IPS-NIHi11 (cell line): ENCODE results near the gene MGAT5B.
"Not testable (repeated sequence)": the region's sequence is repeated elsewhere in the genome, so short reads cannot be mapped to it uniquely, and the experiment has no call there.

ENCODE experiments used
- DNase-seq: peaks from one replicate; pipeline ENCODE4 v3.0.0; 2012; ENCODE audit warnings: mixed read lengths, low spot score

The MGAT5B gene

DNA sequence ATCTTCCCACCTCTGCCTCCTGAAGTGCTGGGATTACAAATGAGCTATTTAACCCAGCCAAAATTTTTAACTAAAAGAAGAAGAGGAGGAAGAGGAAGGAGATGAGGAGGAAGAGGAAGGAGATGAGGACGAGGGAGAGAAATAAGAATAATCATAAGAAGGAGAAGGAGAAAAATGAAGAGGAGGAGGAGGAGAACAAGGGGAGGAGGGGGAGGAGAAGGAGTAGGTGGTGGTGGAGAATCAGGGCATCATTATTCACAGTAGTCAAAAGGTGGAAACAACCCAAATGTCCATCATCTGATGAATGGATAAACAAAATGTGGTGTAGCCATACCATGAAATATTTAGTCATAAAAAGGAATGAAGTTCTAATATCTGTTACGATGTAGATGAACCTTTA is 21.2 kb upstream of the MGAT5B start:
- no peak for DNase-seq

DNA sequence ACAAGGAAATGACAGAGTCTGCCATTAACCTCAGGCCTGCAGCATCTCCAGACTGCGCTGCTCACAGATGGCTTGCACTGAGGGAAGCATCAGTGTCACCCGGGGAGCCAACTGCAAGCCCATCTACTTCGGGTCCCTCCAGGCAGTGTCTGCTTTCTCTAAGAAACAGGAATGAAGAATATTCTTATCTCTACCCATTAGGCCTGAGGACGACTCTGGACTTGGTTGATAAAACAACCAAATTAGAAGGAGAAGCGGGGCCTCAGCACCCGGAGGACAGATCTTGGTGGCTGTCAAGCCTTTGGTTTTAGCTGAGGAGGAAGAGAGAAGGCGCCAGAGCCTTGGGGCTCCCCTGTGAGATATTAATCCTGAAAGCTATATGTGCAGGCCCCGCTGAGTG is 19.5 kb upstream of the MGAT5B start:
- no peak for DNase-seq

DNA sequence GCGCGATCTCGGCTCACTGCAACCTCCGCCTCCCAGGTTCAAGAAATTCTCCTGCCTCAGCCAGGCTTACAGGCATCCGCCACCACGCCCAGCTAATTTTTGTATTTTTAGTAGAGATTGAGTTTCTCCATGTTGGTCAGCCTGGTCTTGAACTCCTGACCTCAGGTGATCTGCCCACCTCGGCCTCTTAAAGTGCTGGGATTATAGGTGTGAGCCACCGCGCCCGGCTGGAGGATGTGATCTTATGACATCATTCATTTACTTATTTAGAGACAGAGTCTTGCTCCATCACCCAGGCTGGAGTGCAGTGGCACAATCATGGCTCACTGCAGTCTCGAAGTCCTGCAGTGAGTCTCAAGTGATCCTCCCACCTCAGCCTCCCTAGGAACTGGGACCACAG is 19.0 kb upstream of the MGAT5B start:
- DNase-seq: not testable (repeated sequence)

DNA sequence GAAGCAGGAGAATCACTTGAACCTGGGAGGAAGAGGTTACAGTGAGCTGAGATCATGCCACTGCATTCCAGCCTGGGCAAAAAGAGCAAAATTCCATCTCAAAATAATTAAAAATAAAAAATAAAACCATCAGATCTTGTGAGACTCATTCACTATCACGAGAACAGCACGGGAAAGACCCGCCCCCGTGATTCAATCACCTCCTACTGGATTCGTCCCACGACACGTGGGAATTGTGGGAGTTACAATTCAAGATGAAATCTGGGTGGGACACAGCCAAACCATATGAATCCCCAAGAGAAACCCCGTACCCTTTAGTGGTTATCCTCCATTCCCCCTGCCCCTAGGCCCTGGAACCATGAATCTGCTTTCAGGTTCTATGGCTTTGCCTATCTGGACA is 15.4 kb upstream of the MGAT5B start:
- DNase-seq: no peak

DNA sequence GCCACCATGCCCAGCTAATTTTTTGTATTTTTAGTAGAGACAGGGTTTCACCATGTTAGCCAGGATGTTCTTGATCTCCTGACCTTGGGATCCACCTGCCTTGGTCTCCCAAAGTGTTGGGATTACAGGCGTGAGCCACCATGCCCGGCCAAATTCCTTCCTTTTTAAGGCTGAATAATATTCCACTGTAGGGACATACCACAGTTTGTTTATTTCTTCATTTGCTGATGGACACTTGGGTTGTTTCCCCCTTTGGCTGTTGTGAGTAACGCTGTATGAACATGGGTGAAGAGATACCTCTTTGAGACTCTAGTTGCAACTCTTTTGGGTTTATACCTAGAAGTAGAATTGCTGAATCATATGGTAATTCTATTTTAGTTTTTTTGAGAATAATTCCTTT is 13.1 kb upstream of the MGAT5B start:
- no peak for DNase-seq

DNA sequence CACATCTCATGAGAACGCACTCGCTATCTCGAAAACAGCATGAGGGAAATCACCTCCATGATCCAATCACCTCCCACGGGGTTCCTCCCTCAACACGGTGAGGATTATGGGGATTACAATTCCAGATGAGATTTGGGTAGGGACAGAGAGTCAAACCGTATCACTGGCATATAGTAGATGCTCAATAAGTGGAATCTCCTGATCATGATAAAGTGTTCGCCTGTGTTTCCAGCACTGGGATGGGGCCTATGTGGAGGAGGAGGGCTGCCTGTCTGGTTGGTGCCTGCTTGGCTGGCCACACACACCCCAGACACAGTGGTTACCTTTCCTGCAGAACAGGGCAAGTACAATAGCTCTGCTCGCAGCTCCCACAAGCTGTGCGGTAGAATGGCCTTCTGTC is 6.1 kb upstream of the MGAT5B start:
- DNase-seq: no peak

DNA sequence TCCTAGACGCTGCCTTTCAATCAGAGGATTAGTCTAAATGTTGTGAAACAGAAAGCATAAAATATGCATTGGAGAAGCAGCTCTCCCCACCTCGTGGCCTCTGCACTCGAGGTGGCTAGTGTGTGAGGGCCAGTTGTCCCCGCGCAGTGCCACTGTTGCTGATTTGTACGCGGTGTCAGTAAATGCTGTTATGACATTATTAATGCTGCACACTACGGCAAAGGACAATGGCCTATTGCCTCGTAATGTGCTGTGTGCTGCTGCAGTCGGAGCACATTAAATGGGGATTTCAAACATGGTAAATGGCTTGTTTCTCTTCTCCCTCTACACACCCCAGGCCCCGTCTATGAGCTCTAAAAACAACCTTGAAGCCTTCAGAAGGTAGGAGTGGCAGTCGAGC is 5.7 kb upstream of the MGAT5B start:
- no peak for DNase-seq

DNA sequence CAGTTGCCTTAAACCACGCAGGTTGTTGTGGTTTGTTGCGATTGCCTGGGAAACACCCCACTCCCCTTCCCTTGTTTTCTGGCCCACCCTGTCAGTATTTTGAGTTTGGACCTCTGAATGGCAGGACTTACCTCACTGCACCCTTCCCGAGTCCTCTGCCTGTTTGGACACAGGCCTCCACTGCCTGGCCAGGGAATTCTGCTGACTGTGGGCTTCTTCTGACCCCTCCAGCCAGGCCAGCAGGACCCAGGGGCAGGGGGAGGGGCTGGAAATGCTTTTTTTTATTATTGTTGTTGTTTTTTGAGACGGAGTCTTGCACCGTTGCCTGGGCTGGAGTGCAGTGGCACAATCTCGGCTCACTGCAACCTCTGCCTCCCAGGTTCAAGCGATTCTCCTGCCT is 4.2 kb upstream of the MGAT5B start:
- DNase-seq: no peak

DNA sequence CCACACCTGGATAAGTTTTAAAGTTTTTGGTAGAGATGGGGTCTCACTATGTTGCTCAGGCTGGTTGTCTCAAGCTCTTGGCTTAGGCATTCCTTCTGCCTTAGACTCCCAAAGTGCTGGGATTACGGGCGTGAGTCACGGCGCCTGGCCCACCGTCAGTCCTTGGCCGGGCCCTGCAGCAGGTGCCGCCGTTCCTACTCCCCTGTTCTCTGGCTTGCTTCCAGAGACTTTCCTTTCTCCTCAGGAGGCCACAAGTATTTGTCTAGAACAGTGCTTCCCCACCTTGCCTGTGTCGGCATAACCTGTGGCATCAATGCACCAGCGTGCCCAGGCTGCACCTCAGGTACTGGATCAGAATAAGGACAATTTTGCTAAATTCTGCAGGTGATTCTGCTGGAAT is 3.0 kb upstream of the MGAT5B start:
- no peak for DNase-seq

DNA sequence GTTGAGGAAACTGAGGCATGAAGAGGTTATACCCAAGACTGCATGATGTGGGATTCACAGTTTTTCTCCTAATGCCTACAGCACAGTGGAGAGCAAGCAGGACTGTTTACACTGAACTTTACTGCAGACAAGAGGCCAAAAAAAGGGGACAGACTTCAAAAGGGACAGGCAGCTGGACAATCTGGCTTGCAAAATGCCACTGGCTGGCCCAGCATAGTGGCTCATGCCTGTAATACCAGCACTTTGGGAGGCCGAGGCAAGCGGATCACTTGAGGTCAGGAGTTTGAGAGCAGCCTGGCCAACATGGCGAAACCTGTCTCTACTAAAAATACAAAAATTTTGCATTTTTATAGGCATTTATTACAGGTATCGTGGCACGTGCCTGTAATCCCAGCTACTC is 2.0 kb upstream of the MGAT5B start:
- no peak for DNase-seq

DNA sequence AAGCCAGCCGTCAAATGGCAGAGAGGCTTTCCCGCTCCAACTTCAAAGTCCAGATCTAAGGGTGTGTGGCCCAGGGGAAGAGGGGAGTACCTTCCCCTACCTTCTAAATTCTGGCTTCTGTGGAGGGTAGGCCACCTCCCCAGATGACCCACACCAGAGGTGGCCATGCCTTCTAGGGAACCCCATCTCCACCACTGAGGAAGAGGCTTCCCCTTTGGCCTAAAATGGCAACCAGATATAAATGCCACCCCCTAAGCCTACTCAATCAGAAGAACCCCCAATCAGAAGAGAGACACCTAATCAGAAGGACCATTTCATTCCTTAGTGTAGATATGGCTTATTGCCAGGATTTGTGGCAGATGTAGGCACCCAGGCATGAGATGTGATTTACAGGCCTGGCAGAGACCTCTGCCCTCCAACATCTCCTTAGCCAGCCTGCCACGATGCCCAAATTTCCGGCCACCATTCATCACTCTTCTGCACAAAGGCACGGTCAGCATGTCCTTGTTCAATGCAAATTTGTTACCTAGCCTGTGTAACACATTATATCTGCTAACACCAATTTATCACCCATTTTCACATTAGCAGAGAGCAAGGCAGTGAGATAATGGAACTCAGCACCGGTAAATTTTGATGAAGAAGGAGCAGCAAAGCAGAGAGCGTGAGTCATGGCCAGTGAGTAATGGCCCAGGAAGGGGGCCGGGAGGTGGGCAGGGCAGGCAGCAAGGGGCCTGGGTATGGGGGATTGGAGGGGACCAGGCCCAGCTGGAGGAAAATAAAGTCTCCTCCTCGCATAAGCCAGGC is 1.2 kb upstream of the MGAT5B start:
- no peak for DNase-seq

DNA sequence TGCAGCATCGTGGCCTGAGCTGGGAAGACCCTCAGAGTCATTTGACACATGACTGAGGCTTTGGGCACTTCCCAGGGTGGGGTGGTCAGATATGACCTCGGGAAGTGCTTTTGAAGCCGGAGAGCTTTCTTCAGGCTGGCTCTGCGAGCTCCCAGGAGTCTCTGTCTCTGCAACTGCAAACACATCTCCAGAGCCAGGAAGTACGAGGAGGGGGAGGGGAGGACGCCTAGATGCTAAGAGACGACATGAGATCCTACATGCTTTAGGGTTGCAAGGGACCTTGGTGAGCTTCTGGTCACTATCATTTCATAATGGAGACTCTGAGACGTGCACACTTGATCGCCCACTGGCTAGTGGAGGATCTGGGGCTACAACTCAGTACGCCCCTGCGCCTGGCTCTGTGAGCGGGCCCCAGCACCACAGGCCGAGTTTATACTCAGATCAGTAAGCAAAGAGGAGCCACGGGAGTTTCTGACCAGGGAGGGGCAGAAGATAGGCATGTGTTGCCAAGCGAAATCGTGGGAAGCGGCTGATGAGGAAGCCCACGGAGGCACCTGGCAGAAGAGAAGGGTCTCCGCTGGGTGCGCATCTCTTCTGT is 527 bp upstream of the MGAT5B start:
- peak; percentile 57 for DNase-seq

DNA sequence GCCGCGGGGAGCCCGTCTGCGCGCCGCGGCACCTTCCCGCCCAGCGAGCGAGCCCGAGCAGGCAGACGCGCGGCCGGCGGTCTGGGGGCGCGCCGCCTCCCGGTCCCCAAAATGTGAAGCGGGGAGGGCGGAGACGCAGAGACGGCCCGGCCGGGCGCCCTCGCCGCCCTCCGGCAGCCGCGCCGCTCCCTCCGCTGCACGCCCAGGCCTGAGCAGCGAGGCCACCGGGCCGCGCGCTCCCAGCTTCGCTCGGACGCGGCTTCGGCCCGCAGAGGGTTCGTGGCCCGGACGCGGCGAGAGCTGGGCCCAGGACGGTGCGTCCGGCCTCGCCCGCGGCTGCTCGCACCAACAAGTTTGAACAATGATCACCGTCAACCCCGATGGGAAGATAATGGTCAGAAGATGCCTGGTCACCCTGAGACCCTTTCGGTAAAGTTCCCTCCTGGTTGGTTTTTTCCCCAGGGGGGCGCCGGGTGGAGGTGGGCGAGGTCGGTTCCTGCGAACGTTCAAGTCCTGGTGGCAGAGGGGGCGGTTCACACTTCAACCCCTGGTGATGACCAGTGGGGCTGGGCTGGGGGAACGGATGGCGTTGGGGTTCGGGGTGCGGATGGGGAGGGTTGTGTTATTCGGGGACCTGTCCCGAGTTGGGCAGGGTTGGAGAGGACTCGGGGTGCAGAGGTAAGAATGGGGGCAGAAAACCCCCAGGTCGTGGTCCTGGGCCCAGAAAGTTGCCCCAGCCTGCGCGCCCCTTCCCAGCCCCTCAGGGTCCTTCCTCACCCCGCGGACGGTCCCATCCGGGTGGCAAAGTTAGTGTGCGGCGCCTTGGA is 678 bp downstream of the MGAT5B start:
- peak; percentile 77 for DNase-seq

DNA sequence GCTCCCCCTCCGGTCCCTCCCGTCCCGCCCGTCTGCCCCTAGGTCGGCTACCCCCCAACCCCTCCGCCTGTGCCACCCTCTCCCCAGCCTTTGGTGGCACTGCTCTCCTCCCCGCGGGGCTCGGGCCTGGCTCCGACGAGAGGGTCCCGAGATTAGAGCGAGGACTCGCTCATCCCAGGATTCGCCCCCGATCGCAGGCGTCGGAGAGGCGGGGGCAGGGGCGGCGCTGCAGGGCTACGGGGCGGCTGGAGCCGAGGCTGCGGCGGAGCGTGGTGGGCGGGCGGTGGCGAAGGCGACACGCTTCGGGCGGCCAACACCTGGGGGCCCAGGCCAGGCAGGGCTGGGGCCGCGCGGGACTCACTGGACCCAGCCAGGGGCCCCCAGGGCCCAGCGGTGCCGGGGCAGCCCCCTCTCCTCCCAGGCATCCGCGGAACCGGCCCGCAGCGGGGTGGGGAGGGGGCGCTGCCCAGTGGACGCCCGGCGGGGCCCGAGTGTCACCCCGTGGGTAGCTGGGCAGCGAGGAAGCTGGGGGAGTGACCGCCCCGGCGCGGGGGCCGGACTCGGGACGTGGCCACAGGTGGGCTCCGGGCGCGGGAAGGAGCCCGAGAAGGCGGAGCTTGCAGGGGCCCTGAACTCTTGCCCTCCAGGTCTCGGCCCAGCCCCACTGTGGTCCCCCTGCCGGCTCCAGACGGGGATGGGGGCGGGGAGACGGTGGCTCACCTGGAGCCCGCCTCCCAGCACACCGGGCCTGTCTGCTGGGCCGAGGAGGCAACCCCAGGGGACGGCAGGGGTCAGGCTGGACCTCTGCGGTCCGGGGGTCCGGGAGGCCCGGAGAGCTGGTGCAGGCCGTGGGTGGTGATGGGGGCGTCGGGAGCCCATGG is 1.5 kb downstream of the MGAT5B start:
- DNase-seq: peak; percentile 82

DNA sequence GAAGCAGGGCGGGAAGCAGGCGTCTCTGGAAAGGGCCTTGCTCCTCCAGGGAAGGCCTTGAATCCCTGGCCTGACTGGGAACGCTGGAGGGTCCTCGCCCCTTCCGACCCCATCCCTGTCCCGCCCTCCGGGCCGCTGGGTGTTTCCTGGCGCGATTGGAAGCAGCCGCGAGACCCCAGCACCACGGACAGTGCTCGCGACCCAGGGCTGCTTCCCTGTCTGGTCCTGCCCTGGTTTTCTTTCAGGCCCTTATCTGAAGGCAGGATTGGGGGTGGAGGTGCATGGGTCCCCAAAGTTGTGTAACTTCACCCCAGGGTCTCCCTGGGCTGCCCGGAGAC is 2.1 kb downstream of the MGAT5B start:
- DNase-seq: peak; percentile 89

DNA sequence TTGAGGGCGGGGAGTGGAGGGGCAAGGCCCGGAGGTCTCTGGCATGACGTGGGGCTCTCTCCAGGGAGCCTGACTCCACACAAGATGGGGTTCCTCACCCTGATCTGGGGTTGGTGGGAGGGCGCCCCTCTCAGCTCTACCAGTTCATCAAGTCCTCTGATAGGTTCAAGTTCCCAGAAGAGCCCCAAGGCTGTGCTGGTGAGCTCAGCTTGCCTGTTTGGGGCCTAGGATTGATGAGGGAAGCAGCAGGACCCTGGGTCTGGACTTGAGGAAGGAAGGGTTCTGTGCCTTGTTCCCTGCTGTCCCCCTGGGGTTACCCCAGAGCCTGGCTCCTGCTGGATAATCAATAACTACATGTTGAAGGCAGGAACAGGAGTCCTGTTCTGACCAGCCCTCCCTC is 3.5 kb downstream of the MGAT5B start:
- DNase-seq: no peak

DNA sequence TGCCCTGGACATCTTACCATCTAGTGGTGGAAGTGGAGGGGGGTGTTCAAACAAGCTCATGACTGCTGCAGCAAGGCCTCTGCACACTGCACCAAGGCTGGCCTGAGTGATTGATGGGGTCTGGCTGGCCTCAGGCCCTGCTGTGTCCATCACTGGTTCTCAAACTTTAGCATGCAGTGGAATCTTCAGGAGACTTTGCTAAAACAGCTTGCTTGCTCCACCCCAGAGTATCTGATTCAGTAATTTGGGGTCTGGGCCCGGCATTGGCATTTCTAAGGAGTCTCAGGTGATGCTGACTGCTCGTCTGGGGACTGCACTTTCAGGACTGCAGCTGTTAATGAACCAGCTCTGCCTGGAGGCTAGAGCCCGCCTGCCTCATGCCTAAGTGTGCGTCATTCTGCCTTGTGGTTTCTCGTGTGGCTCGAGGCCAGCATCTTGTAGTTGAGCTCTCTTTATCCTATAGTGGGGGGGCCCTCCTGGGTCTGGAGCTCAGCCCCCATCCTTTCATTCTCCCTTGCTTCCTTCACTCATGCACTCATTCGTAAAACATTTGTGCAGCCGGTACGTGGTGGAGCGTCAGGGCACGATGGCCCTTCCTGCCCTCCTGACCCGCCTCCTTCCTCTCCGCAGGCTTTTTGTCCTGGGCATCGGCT is 4.1 kb downstream of the MGAT5B start:
- DNase-seq: no peak

DNA sequence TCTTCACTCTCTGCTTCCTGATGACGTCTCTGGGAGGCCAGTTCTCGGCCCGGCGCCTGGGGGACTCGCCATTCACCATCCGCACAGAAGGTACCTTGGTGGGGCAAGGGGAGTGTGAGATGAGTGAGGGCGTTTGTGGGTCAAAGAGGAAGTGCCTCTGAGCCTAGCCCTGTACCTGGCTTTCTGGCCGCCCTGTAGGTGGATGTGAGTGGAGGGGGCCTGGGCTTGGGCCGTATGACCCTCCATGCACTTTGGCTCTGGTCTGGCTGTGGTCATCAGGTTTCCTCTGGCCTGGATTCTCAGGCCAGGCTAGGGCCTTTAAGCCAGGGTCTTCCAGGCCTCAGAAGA is 4.6 kb downstream of the MGAT5B start:
- no peak for DNase-seq

DNA sequence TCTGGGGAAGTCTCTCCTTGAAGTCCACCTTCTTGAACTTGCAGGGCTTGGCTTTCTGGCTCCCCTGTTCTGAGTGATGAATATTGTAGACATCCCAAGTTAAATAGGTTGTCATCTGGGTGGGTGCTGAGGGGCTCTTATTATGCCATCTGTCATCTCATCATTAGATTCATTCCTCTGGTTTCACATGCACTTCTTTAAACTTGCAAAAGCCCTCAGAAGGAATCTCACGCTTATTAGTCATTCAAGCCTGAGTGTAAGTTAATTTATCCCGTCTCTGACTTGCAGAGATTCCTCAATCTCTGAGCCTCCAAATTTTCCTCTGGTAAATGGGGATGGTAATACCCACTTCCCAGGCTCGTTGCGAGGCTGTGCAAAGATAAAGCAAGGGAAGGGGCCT is 5.7 kb downstream of the MGAT5B start:
- no peak for DNase-seq

DNA sequence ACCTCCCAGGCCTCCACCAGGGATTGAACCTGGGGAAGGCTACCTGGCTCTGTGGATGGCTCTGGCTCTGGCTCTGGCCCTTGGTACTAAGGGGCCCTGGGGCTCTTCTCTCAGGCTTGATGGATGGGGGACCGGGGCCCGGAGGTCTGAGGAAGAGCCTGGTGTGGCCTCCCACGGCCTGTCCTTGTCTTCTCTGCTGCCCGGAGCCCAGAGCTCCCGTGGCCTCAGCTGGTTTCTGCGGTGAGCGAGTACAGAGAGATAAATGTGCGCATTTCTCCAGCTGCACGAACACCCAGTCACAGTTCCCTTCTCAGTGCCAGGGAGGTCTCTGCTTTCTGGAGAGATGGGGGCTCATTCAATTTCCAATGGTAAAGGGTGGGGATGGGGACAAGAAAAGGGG is 9.2 kb downstream of the MGAT5B start:
- DNase-seq: no peak

DNA sequence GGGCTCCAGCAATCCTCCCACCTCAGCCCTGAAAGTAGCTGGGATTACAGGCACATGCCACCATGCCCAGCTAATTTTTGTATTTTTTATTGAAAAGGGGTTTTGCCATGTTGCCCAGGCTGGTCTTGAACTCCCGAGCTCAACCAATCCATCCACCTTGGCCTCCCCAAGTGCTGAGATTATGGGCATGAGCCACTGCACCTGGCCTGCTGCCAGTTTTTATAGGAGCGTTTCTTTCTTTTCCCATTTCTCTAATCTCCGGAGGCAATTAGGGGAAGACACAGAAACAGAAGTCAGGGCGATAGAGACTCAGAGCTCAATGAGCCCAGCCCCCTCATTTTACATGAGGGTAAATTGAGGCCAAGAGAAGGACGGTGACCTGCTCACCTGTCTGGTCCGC is 10.4 kb downstream of the MGAT5B start:
- no peak for DNase-seq

DNA sequence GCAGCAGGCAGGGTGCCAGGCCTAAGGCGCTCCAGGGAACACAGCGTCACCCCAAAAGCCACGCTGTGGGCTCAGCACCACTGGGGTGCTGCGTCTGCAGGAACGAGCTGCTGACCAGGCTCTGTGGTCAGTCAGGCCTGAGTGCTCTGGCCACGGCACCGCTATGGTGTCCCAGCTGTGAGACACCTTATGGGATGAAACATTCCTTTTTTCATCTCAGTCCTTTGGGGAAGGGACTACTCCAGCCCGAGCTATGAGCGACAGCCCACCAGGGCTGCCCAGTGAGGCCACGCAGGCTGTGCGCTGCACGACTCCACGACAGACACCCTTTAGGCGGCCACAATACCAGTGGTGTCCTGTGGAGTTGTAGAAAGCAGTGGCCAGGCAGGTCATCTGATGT is 11.1 kb downstream of the MGAT5B start:
- DNase-seq: no peak
